GM12865 (cell line): ENCODE data around the gene RNF14.
"Not testable (repeated sequence)": the region's sequence is repeated elsewhere in the genome, so short reads cannot be mapped to it uniquely, and the experiment has no call there.

ENCODE experiments used
- DNase-seq: peaks from one replicate; pipeline ENCODE4 v3.0.0; 2010; ENCODE audit warnings: low read depth
- H3K4me3 ChIP-seq: 2 replicates; pipeline ENCODE4 v1.5.1; 2011; ENCODE audit warnings: mild to moderate bottlenecking, low read depth, low read length, control low read depth
- CTCF ChIP-seq: IDR thresholded peaks from 2 replicates; pipeline ENCODE4 v1.5.1; 2011; ENCODE audit warnings: low read length, control low read depth, low read depth, inconsistent platforms; ENCODE audit not compliant: insufficient read depth; ENCODE audit errors: missing control alignments

The RNF14 gene

GRCh38 chr5:141968914-141969608 is at the start of gene RNF14:
RNF14 (plus strand) TSS chr5:141969105; CDS start chr5:141973589, 4,484 bp downstream.
- peak within 1 kb of the TSS; percentile 88 for H3K4me3 ChIP-seq
- peak; percentile 98 for DNase-seq
- peak; percentile 98 for TF ChIP-seq CTCF

GRCh38 chr5:141919218-141920119 is 49.4 kb upstream of the RNF14 start:
- no peak for TF ChIP-seq CTCF
- no peak overlapping the region for H3K4me3 ChIP-seq
- DNase-seq = no peak

- no peak for TF ChIP-seq CTCF
- no peak overlapping the region for H3K4me3 ChIP-seq
- no peak for DNase-seq
Measured at GRCh38 chr5:141920771-141921170, 48.1 kb upstream of the RNF14 start.

GRCh38 chr5:141922827-141923447 is 46.0 kb upstream of the RNF14 start:
- DNase-seq = not testable (repeated sequence)
- peak overlapping the region; percentile 80 for H3K4me3 ChIP-seq

GRCh38 chr5:141923448-141924313 is 45.2 kb upstream of the RNF14 start, which contains the start of gene DELE1:
DELE1 (plus strand) TSS chr5:141923871; CDS start chr5:141923942, 71 bp downstream.
- DNase-seq = peak; percentile 94
- TF ChIP-seq CTCF = no peak
- peak within 1 kb of the TSS; percentile 80 for H3K4me3 ChIP-seq

- H3K4me3 ChIP-seq = no peak overlapping the region
- DNase-seq = no peak
- no peak for TF ChIP-seq CTCF
Measured at GRCh38 chr5:141926434-141926833, 42.5 kb upstream of the RNF14 start.
